Suprapubic skin (tissue), 2 donors: ENCODE results near the gene PDE4D.

Experiments used
- EP300 ChIP-seq: sonication (generic); formaldehyde crosslinking; IDR thresholded peaks from one replicate; pipeline ENCODE4 v1.6.1; 2017; ENCODE audit warnings: antibody characterized with exemption
- POLR2A ChIP-seq, 2 donors: fragments of 450-650 bp; IDR thresholded peaks; one replicate each; pipeline ENCODE4 v1.6.1; 2017; ENCODE audit warnings: antibody characterized with exemption in 2 of 2, mild to moderate bottlenecking in 2 of 2, moderate library complexity in 2 of 2

- TF ChIP-seq POLR2A (IDR thresholded peaks at IDR 0.05) (no peak), EP300 (no peak)
These were observed 857.8 kb downstream of the PDE4D start for GRCh38 chr5:59035681-59036080.
